Measurements from ENCODE around the gene RYR2.

GRCh38 chr1:236997361-236997760, 44.6 kb upstream of the RYR2 start:
- TF ChIP-seq CTCF (IDR thresholded peaks at IDR 0.05; ENCODE audit: poor library complexity) (no peak), EZH2 (IDR thresholded peaks at IDR 0.05; ENCODE audit: borderline replicate concordance) (no peak)

All from hepatocyte (in vitro differentiated cells).